CD4-positive, alpha-beta T cell (primary cell): ENCODE measurements around the gene CTLA4. TPM values are rescaled to one million over a fixed set of nuclear protein-coding genes. Genes with fewer than 3 reads are reported as not detected.
"Not testable (repeated sequence)": the region's sequence is repeated elsewhere in the genome, so short reads cannot be mapped to it uniquely, and the experiment has no call there.

Experiments used
- ATAC-seq: fragments of 200-7000 bp; cut with Tn5 transposase; one replicate; pipeline ENCODE4 v1.10.0; 2022; ENCODE audit warnings: mild to moderate bottlenecking; ENCODE audit not compliant: poor library complexity
- CTCF ChIA-PET: fragments of 350-600 bp; sonication (Branson Sonifier 250); formaldehyde crosslinking; loops from one replicate; lab custom pipeline; 2021; ENCODE audit warnings: antibody characterized with exemption, inconsistent platforms; lab: Charles Lee
- POLR2A ChIA-PET: fragments of 350-600 bp; sonication (Branson Sonifier 250); formaldehyde crosslinking; loops from one replicate; lab custom pipeline; 2021; ENCODE audit warnings: antibody characterized with exemption, inconsistent platforms; lab: Charles Lee
- DNase-seq, 14 experiments: peaks; one replicate each; pipeline ENCODE4 v3.0.0-alpha.2; 2013 to 2020; ENCODE audit warnings: mixed read lengths in 2 of 14
- H3K27ac ChIP-seq, 2 donors: one replicate each; pipeline versions ENCODE4 v1.5.1 to v1.7.0; 2013; ENCODE audit warnings: low read length in 2 of 2, low read depth in 1 of 2, mild to moderate bottlenecking in 1 of 2
- H3K27me3 ChIP-seq, 2 experiments: 1 replicate in 1 of 2; 2 replicates in 1 of 2; pipeline versions ENCODE4 v1.6.1 to v1.7.0; 2013; ENCODE audit warnings: low read length in 2 of 2, control low read depth in 1 of 2, mild to moderate bottlenecking in 1 of 2, moderate library complexity in 1 of 2; ENCODE audit not compliant: insufficient read depth in 2 of 2, control insufficient read depth in 1 of 2
- H3K36me3 ChIP-seq: one replicate; pipeline ENCODE4 v1.6.1; 2013; ENCODE audit warnings: low read length, control low read depth; ENCODE audit not compliant: insufficient read depth
- H3K4me1 ChIP-seq: one replicate; pipeline ENCODE4 v1.6.1; 2013; ENCODE audit warnings: low read length, control low read depth; ENCODE audit not compliant: insufficient read depth
- H3K4me3 ChIP-seq: one replicate; pipeline ENCODE4 v1.5.1; 2013; ENCODE audit warnings: mild to moderate bottlenecking, low read length, moderate library complexity
- H3K9me3 ChIP-seq, 2 experiments: 1 replicate in 1 of 2; 2 replicates in 1 of 2; pipeline versions ENCODE4 v1.6.1 to v1.7.0; 2013; ENCODE audit warnings: low read length in 2 of 2, mild to moderate bottlenecking in 2 of 2, control low read depth in 1 of 2, moderate library complexity in 1 of 2; ENCODE audit not compliant: control insufficient read depth in 1 of 2, insufficient read depth in 1 of 2
- H3K27ac Mint-ChIP-seq: one replicate; pipeline ENCODE4 v1.8.0; 2020; ENCODE audit warnings: mixed read lengths
- H3K27me3 Mint-ChIP-seq: one replicate; pipeline ENCODE4 v1.8.0; 2021; ENCODE audit warnings: mixed read lengths
- H3K36me3 Mint-ChIP-seq: one replicate; pipeline ENCODE4 v1.8.0; 2021; ENCODE audit warnings: low read depth, mixed read lengths
- H3K4me1 Mint-ChIP-seq: one replicate; pipeline ENCODE4 v1.8.0; 2021; ENCODE audit warnings: low read depth, mixed read lengths
- H3K4me3 Mint-ChIP-seq: one replicate; pipeline ENCODE4 v1.8.0; 2020; ENCODE audit warnings: mild to moderate bottlenecking, mixed read lengths
- H3K9me3 Mint-ChIP-seq: one replicate; pipeline ENCODE4 v1.8.0; 2020; ENCODE audit warnings: mixed read lengths
- CTCF ChIP-seq: fragments of 200-600 bp; IDR thresholded peaks from one replicate; pipeline ENCODE4 v1.8.0; 2022; ENCODE audit warnings: antibody characterized with exemption, mild to moderate bottlenecking
- intact Hi-C, 2 experiments: fragments of 100-400 bp; cut with DNase I in 1 of 2; cut with micrococcal nuclease in 1 of 2; formaldehyde crosslinking; loops; one replicate each; pipeline versions ENCODE4 v1.15.1 to v1.9.0; 2023 to 2025; cut with DNase I, micrococcal nuclease
- total RNA-seq, 174 experiments: library from RNA in 2 of 174; stranded (reverse) in 2 of 174; gene quantifications; one replicate each; pipeline ENCODE4 v1.2.3 and lab custom pipeline; 2021 to 2026

The CTLA4 gene
- total RNA-seq, 2 experiments from 2014 or later, result 49.8 to 52.0 TPM

GRCh38 chr2:203876328-203876727 lies 8.8 kb downstream of the CTLA4 start:
- intact Hi-C loops, result no loop called here
- H3K27ac ChIP-seq, result no peak overlapping the region
- CTCF ChIA-PET, result no interaction called here

GRCh38 chr2:203878063-203878462 lies 10.5 kb downstream of the CTLA4 start:
- H3K27ac Mint-ChIP-seq, result peak overlapping the region; percentile 21
- intact Hi-C loops, result no loop called here
- H3K9me3 Mint-ChIP-seq, result no peaks in the 10 kb centered on the region
- POLR2A ChIA-PET, result interaction anchor here (1.3 kb wide), 1 partner anchor 18 kb away, joined by 3 read pairs; no protein-coding TSS in a partner anchor
- Histone ChIP-seq H3K4me1 (peaks cover 38% of the 10 kb centered on the region), H3K36me3 (peaks cover 5% of the 10 kb centered on the region), H3K27ac (no peak overlapping the region), H3K27me3 (no peaks in the 10 kb centered on the region), H3K4me3 (no peak overlapping the region), H3K9me3 (no peaks in the 10 kb centered on the region)
- H3K27me3 Mint-ChIP-seq, result no peaks in the 10 kb centered on the region
- no peak for DNase-seq
- ATAC-seq, result no peak
- H3K4me1 Mint-ChIP-seq, result peaks cover 46% of the 10 kb centered on the region
- no peak for TF ChIP-seq CTCF
- H3K36me3 Mint-ChIP-seq, result peaks cover 21% of the 10 kb centered on the region
- CTCF ChIA-PET, result interaction anchor here (0.7 to 1.1 kb wide), 2 partner anchors 23 to 56 kb away, joined by 3 read pairs; no protein-coding TSS in a partner anchor
- H3K4me3 Mint-ChIP-seq, result no peak overlapping the region

More at GRCh38 chr2:203876328-203876727, 8.8 kb downstream of the CTLA4 start:
- H3K9me3 ChIP-seq, result no peaks in the 10 kb centered on the region
- no peak overlapping the region for H3K4me3 ChIP-seq
- Mint-ChIP-seq H3K4me3 (no peak overlapping the region), H3K9me3 (no peaks in the 10 kb centered on the region), H3K36me3 (peaks cover 38% of the 10 kb centered on the region), H3K27ac (no peak overlapping the region), H3K4me1 (peaks cover 64% of the 10 kb centered on the region), H3K27me3 (no peaks in the 10 kb centered on the region)
- peaks cover 14% of the 10 kb centered on the region for H3K36me3 ChIP-seq
- H3K27me3 ChIP-seq, result no peaks in the 10 kb centered on the region
- POLR2A ChIA-PET, result interaction anchor here (1.2 to 4.5 kb wide), 5 partner anchors 8 to 22 kb away, joined by 3 to 37 read pairs (median 10); partner anchors contain the start of gene CTLA4
- H3K4me1 ChIP-seq, result peaks cover 47% of the 10 kb centered on the region
- ATAC-seq (no peak), DNase-seq (no peak)
- TF ChIP-seq CTCF, result no peak

DNA sequence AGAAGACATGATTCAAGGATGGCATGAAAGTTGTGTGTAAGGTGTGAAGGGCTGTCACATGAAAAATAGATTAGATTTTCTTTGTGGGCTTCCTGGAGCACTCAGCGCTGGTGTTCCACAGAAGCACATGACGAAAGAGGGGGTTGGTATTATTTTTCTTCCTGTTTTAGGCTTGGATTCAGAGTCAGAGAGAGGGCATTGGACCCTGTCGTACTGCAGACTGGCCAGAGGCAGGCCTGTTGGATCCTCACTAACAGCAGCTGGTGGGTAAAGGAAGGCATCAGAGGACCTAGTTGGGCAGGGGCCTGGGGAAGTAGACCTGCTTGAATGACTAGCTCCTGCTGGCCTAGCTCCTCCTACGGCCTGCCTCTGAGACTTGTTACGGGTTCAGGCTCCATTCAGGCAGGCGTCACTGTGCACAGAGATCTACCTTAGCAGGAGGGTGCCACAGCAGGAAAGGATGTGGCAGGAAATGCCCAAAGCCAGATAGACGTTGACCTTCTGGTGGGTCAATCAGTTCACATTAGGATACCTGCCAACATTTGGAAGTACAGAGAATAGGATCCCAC lies 13.1 kb downstream of the CTLA4 start:
- Mint-ChIP-seq H3K9me3 (no peaks in the 10 kb centered on the region), H3K27me3 (no peaks in the 10 kb centered on the region), H3K27ac (no peak overlapping the region), H3K36me3 (peaks cover 2% of the 10 kb centered on the region), H3K4me1 (peaks cover 22% of the 10 kb centered on the region), H3K4me3 (no peak overlapping the region)
- H3K9me3 ChIP-seq, result no peaks in the 10 kb centered on the region
- TF ChIP-seq CTCF, result no peak
- no peak for DNase-seq
- CTCF ChIA-PET, result no interaction called here
- no peak overlapping the region for H3K27ac ChIP-seq
- intact Hi-C loops, result no loop called here
- no peak for ATAC-seq
- POLR2A ChIA-PET, result interaction anchor here (2.0 to 2.2 kb wide), 2 partner anchors 12 to 20 kb away, joined by 7 to 18 read pairs; partner anchors contain the start of gene CTLA4
- H3K36me3 ChIP-seq, result no peaks in the 10 kb centered on the region
- no peaks in the 10 kb centered on the region for H3K27me3 ChIP-seq
- peaks cover 24% of the 10 kb centered on the region for H3K4me1 ChIP-seq
- no peak overlapping the region for H3K4me3 ChIP-seq

- intact Hi-C loops, H3K27ac Mint-ChIP-seq: not testable (repeated sequence)
- POLR2A ChIA-PET, result interaction anchor here (2.2 kb wide), 1 partner anchor 12 kb away, joined by 18 read pairs; the partner anchor contains the start of gene CTLA4
Measured at GRCh38 chr2:203881185-203881584, 13.6 kb downstream of the CTLA4 start.

More at GRCh38 chr2:203881185-203881584, 13.6 kb downstream of the CTLA4 start:
- H3K9me3 ChIP-seq, H3K36me3 Mint-ChIP-seq, H3K9me3 Mint-ChIP-seq, H3K4me3 ChIP-seq, H3K27me3 Mint-ChIP-seq, H3K36me3 ChIP-seq, H3K27me3 ChIP-seq, ATAC-seq, H3K27ac ChIP-seq, H3K4me3 Mint-ChIP-seq, CTCF ChIA-PET, DNase-seq: not testable (repeated sequence)
- peaks cover 17% of the 10 kb centered on the region for H3K4me1 Mint-ChIP-seq
- peaks cover 24% of the 10 kb centered on the region for H3K4me1 ChIP-seq
